Memory B cell (primary cell): Measurements from ENCODE around the gene TLE1.
A peak's percentile ranks its signal among the peaks of the same experiment; 100 is the strongest.
"Not testable (repeated sequence)": the region's sequence is repeated elsewhere in the genome, so short reads cannot be mapped to it uniquely, and the experiment has no call there.

Experiments used
- ATAC-seq: fragments of 150-1000 bp; cut with Tn5 transposase; 2 replicates; pipeline ENCODE4 v1.10.0; 2021; ENCODE audit warnings: low read depth, mild to moderate bottlenecking, moderate library complexity
- DNase-seq, 2 donors: peaks; one replicate each; pipeline ENCODE4 v3.0.0; 2022; ENCODE audit warnings: low spot score in 2 of 2
- H3K27ac Mint-ChIP-seq: one replicate; pipeline ENCODE4 v1.8.0; 2022; ENCODE audit warnings: mild to moderate bottlenecking, moderate library complexity, mixed read lengths
- H3K27me3 Mint-ChIP-seq: one replicate; pipeline ENCODE4 v1.8.0; 2022; ENCODE audit warnings: mixed read lengths
- H3K36me3 Mint-ChIP-seq: one replicate; pipeline ENCODE4 v1.8.0; 2022; ENCODE audit warnings: mild to moderate bottlenecking, mixed read lengths
- H3K4me1 Mint-ChIP-seq: one replicate; pipeline ENCODE4 v1.8.0; 2022; ENCODE audit warnings: mixed read lengths
- H3K4me3 Mint-ChIP-seq: one replicate; pipeline ENCODE4 v1.8.0; 2022; ENCODE audit warnings: mild to moderate bottlenecking, moderate library complexity, mixed read lengths
- H3K9me3 Mint-ChIP-seq: one replicate; pipeline ENCODE4 v1.8.0; 2022; ENCODE audit warnings: mixed read lengths

The TLE1 gene

DNA sequence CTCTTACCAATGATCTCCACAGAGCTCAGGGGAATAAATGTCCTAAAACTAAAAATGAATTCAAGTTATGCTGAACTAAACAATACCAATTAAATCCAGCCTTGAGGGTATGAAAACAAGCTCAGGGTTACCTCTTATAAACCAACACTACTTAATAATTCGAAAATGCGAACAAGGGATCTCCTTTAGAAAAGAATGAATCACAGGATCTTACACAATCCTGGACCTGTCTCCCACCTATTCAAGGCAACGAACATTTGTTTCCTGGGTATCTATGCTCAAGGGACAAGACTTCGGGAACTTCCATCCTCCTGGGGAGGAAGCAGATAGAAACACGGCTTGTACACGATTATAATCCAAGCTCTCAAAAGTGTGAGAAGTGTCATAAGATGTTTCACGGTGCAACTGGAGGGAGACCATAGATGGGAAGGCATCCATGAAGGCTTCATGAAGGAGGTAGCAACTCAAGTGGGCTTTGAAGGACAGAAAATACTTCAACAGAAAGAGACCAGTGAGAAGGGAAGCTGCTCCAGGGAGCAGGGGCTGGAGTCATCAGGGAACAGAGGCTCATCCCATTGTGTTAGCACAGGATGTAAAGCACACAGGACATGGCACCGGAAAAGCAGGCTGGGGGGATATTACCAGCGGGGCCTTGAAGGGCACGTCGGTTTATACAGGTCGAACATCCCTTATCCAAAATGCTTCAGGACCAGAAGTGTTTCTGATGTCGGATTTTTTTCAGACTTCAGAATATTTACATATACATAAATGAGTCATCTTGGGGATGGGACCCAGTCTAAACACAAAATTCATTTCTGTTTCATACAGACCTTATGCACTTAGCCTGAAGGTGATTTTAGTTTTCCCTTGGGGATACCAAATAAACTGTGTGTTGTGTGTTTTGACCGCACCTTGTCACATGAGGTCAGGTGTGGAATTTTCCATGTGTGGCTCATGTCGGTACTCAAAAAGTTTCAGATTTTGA lies 87.4 kb downstream of the TLE1 start:
- Mint-ChIP-seq H3K27ac (peak overlapping the region; percentile 29), H3K36me3 (peaks cover 42% of the 10 kb centered on the region), H3K9me3 (no peaks in the 10 kb centered on the region), H3K27me3 (no peaks in the 10 kb centered on the region), H3K4me1 (peaks cover 37% of the 10 kb centered on the region), H3K4me3 (no peak overlapping the region)
- DNase-seq: no peak
- peak; percentile 74 for ATAC-seq

- Mint-ChIP-seq H3K9me3 (no peaks in the 10 kb centered on the region), H3K4me1 (peaks cover 47% of the 10 kb centered on the region), H3K27ac (no peak overlapping the region), H3K36me3 (peaks cover 39% of the 10 kb centered on the region), H3K4me3 (no peak overlapping the region), H3K27me3 (no peaks in the 10 kb centered on the region)
- no peak for DNase-seq
- ATAC-seq: no peak
Measured at GRCh38 chr9:81600631-81601030, 88.7 kb downstream of the TLE1 start.

GRCh38 chr9:81599837-81600236 lies 89.5 kb downstream of the TLE1 start:
- Mint-ChIP-seq H3K4me1 (peaks cover 50% of the 10 kb centered on the region), H3K27me3 (no peaks in the 10 kb centered on the region), H3K9me3 (no peaks in the 10 kb centered on the region), H3K4me3 (no peak overlapping the region), H3K36me3 (peaks cover 40% of the 10 kb centered on the region), H3K27ac (peak overlapping the region; percentile 25)
- ATAC-seq (peak; percentile 23), DNase-seq (no peak)

DNA sequence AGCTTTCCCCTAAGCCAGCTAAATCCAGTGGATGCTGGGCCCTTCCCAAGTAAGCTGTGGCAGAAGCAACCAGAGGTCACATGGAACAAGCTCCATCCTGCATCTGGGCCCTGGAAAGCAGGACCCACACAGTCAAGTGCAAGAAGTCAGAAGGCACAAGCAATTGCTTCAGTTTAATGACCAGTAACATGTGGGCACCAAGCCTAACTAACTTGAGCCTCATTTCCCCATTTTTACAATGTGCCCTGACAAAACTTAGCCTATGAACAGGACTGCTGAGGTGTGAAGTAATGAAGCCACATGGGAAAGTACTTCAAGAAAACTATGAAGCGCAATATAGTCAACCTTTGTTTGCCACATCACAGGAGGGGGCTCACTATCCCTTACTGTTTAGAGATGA lies 90.5 kb downstream of the TLE1 start:
- DNase-seq (no peak), ATAC-seq (no peak)
- no peaks in the 10 kb centered on the region for H3K27me3 Mint-ChIP-seq
- H3K27ac Mint-ChIP-seq: peak overlapping the region; percentile 81
- peaks cover 40% of the 10 kb centered on the region for H3K36me3 Mint-ChIP-seq
- H3K4me1 Mint-ChIP-seq: peaks cover 57% of the 10 kb centered on the region
- no peaks in the 10 kb centered on the region for H3K9me3 Mint-ChIP-seq
- H3K4me3 Mint-ChIP-seq: no peak overlapping the region

- no peaks in the 10 kb centered on the region for H3K9me3 Mint-ChIP-seq
- no peaks in the 10 kb centered on the region for H3K27me3 Mint-ChIP-seq
- peaks cover 58% of the 10 kb centered on the region for H3K4me1 Mint-ChIP-seq
- H3K27ac Mint-ChIP-seq: peak overlapping the region; percentile 81
- no peak for DNase-seq
- no peak overlapping the region for H3K4me3 Mint-ChIP-seq
- ATAC-seq: no peak
- peaks cover 38% of the 10 kb centered on the region for H3K36me3 Mint-ChIP-seq
Measured at GRCh38 chr9:81598123-81598497, 91.2 kb downstream of the TLE1 start.

- Mint-ChIP-seq H3K9me3 (no peaks in the 10 kb centered on the region), H3K36me3 (peaks cover 35% of the 10 kb centered on the region), H3K27ac (peak overlapping the region; percentile 81), H3K4me1 (peaks cover 54% of the 10 kb centered on the region), H3K4me3 (peak overlapping the region; percentile 75), H3K27me3 (no peaks in the 10 kb centered on the region)
- ATAC-seq (no peak), DNase-seq (no peak)
Measured at GRCh38 chr9:81597419-81598122, 91.8 kb downstream of the TLE1 start.

GRCh38 chr9:81596679-81597418 lies 92.5 kb downstream of the TLE1 start:
- Mint-ChIP-seq H3K27ac (peak overlapping the region; percentile 81), H3K4me3 (peak overlapping the region; percentile 75), H3K36me3 (peaks cover 31% of the 10 kb centered on the region), H3K27me3 (no peaks in the 10 kb centered on the region), H3K4me1 (peaks cover 50% of the 10 kb centered on the region), H3K9me3 (no peaks in the 10 kb centered on the region)
- DNase-seq (no peak), ATAC-seq (peak; percentile 70)

DNA sequence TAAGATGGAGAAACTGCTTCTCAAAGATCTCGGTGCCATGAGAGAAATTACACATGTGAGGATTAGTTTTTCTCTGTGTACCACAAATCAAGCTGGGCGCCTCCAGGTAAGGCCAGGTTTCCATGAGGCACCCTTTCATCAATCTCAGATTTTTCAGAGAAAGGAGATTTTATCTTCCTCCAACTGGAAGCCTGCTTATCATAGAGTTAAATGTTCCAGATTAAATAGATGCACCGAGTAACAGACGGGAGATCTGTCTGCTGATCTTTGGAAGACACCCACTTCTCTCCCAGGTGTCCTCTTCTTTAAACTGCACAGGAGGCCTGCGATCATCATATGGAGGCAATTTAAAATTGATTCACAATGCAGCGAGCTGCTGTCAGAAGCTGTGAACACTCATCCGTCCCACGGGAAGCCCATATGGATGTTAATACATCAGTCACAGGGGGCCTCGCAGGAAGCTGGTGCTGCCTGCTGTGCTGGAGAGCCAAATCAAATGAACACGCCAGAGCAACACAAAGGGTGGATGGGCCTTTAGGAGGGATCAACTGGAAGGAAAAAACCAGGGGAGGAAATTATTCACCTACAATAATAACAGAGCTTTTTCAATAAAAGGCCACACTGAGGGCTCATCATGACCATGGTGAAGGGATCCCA lies 93.3 kb downstream of the TLE1 start:
- no peak overlapping the region for H3K4me3 Mint-ChIP-seq
- no peak for ATAC-seq
- H3K27ac Mint-ChIP-seq: peak overlapping the region; percentile 81
- DNase-seq: no peak
- H3K36me3 Mint-ChIP-seq: peaks cover 27% of the 10 kb centered on the region
- peaks cover 46% of the 10 kb centered on the region for H3K4me1 Mint-ChIP-seq
- no peaks in the 10 kb centered on the region for H3K27me3 Mint-ChIP-seq
- no peaks in the 10 kb centered on the region for H3K9me3 Mint-ChIP-seq

- DNase-seq, H3K9me3 Mint-ChIP-seq, H3K27me3 Mint-ChIP-seq, H3K4me3 Mint-ChIP-seq, H3K27ac Mint-ChIP-seq, ATAC-seq: not testable (repeated sequence)
- Mint-ChIP-seq H3K36me3 (peaks cover 29% of the 10 kb centered on the region), H3K4me1 (peaks cover 46% of the 10 kb centered on the region)
Measured at GRCh38 chr9:81595293-81595692, 94.1 kb downstream of the TLE1 start.

DNA sequence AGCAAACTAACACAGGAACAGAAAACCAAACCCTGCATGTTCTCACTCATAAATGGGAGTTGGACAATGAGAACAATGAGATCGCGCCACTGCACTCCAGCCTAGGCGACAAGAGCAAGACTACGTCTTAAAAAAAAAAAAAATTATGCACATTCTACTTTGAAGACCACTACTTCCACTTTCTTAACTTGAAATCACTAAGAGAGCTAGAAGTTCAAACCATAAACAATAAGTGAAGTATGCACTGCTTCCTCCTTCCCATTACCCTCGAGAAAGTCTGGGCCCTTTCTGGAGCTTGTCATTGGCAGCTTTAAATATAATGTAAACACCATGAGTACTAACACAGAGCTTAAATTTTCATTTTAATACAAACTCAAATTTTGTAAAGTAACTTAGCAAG lies 94.9 kb downstream of the TLE1 start:
- Mint-ChIP-seq H3K36me3 (peaks cover 33% of the 10 kb centered on the region), H3K9me3 (no peaks in the 10 kb centered on the region), H3K27ac (no peak overlapping the region), H3K27me3 (no peaks in the 10 kb centered on the region), H3K4me1 (peaks cover 41% of the 10 kb centered on the region), H3K4me3 (no peak overlapping the region)
- DNase-seq (no peak), ATAC-seq (no peak)

DNA sequence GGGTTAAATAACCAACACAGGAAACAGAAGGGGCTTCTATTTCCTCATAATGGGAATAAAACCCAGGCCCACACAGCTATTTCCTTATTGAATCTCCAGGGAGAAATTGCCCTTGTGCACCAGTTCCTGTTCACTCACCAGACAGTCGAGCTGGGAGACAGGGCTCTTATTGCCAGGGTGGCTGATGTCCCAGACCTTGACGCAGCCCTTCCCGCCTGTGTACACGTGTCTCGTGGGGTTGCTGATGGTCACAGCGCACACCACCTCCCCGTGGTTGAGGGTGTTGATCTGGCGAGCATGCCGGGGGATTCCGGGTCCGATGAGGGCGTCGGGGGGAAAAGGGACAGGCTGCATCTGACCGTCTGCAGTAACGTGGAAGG lies 96.5 kb downstream of the TLE1 start:
- H3K36me3 Mint-ChIP-seq: peaks cover 30% of the 10 kb centered on the region
- H3K4me3 Mint-ChIP-seq: no peak overlapping the region
- DNase-seq (no peak), ATAC-seq (no peak)
- no peaks in the 10 kb centered on the region for H3K27me3 Mint-ChIP-seq
- no peak overlapping the region for H3K27ac Mint-ChIP-seq
- no peaks in the 10 kb centered on the region for H3K9me3 Mint-ChIP-seq
- H3K4me1 Mint-ChIP-seq: peaks cover 27% of the 10 kb centered on the region

GRCh38 chr9:81591791-81592190 lies 97.6 kb downstream of the TLE1 start:
- H3K36me3 Mint-ChIP-seq: peaks cover 39% of the 10 kb centered on the region
- no peaks in the 10 kb centered on the region for H3K9me3 Mint-ChIP-seq
- no peak overlapping the region for H3K27ac Mint-ChIP-seq
- H3K4me1 Mint-ChIP-seq: peaks cover 22% of the 10 kb centered on the region
- no peak for ATAC-seq
- H3K27me3 Mint-ChIP-seq: no peaks in the 10 kb centered on the region
- DNase-seq: no peak
- no peak overlapping the region for H3K4me3 Mint-ChIP-seq

- DNase-seq: no peak
- Mint-ChIP-seq H3K9me3 (no peaks in the 10 kb centered on the region), H3K36me3 (peaks cover 39% of the 10 kb centered on the region), H3K27me3 (no peaks in the 10 kb centered on the region), H3K4me3 (no peak overlapping the region), H3K27ac (no peak overlapping the region), H3K4me1 (peaks cover 14% of the 10 kb centered on the region)
- no peak for ATAC-seq
Measured at GRCh38 chr9:81590688-81591087, 98.7 kb downstream of the TLE1 start.
